ENCODE measurements around the gene PLCXD1. TPM values are rescaled to one million over a fixed set of nuclear protein-coding genes. Genes with fewer than 3 reads are reported as not detected.
A peak's percentile ranks its signal among the peaks of the same experiment; 100 is the strongest.
"Not testable (repeated sequence)": the region's sequence is repeated elsewhere in the genome, so short reads cannot be mapped to it uniquely, and the experiment has no call there.

The PLCXD1 gene
- total RNA-seq, 1 donor from 2014 or later = 10.9 TPM

- TF ChIP-seq CTCF (IDR thresholded peaks at IDR 0.05) = no peak
Measured at GRCh38 chrX:252244-252956, 28.8 kb upstream of the PLCXD1 start.

GRCh38 chrX:252957-253291 lies 28.3 kb upstream of the PLCXD1 start:
- no peaks in the 10 kb centered on the region for H3K36me3 Mint-ChIP-seq (ENCODE audit: unreplicated experiment)

More at GRCh38 chrX:252244-252956, 28.8 kb upstream of the PLCXD1 start:
- Mint-ChIP-seq H3K27me3 (ENCODE audit: unreplicated experiment) (no peaks in the 10 kb centered on the region), H3K4me3 (ENCODE audit: unreplicated experiment) (no peak overlapping the region), H3K27ac (ENCODE audit: unreplicated experiment) (no peak overlapping the region), H3K4me1 (ENCODE audit: unreplicated experiment) (no peaks in the 10 kb centered on the region), H3K36me3 (ENCODE audit: unreplicated experiment) (no peaks in the 10 kb centered on the region), H3K9me3 (ENCODE audit: unreplicated experiment) (no peaks in the 10 kb centered on the region)
- no peak for DNase-seq (ENCODE audit: extremely low spot score, unreplicated experiment)

GRCh38 chrX:253451-254297 lies 27.5 kb upstream of the PLCXD1 start:
- Mint-ChIP-seq H3K4me1 (ENCODE audit: unreplicated experiment) (no peaks in the 10 kb centered on the region), H3K36me3 (ENCODE audit: unreplicated experiment) (no peaks in the 10 kb centered on the region), H3K27me3 (ENCODE audit: unreplicated experiment) (no peaks in the 10 kb centered on the region), H3K4me3 (ENCODE audit: unreplicated experiment) (no peak overlapping the region), H3K9me3 (ENCODE audit: unreplicated experiment) (no peaks in the 10 kb centered on the region), H3K27ac (ENCODE audit: unreplicated experiment) (no peak overlapping the region)
- DNase-seq (ENCODE audit: extremely low spot score, unreplicated experiment) = peak; percentile 80
- no peak for TF ChIP-seq CTCF (IDR thresholded peaks at IDR 0.05)

More at GRCh38 chrX:252957-253291, 28.3 kb upstream of the PLCXD1 start:
- Mint-ChIP-seq H3K9me3 (ENCODE audit: unreplicated experiment) (no peaks in the 10 kb centered on the region), H3K27ac (ENCODE audit: unreplicated experiment) (no peak overlapping the region), H3K4me1 (ENCODE audit: unreplicated experiment) (no peaks in the 10 kb centered on the region), H3K4me3 (ENCODE audit: unreplicated experiment) (no peak overlapping the region), H3K27me3 (ENCODE audit: unreplicated experiment) (no peaks in the 10 kb centered on the region)
- no peak for TF ChIP-seq CTCF (IDR thresholded peaks at IDR 0.05)
- DNase-seq (ENCODE audit: extremely low spot score, unreplicated experiment) = peak; percentile 66

- Mint-ChIP-seq H3K4me1 (ENCODE audit: unreplicated experiment) (peaks cover under 1% of the 10 kb centered on the region), H3K4me3 (ENCODE audit: unreplicated experiment) (no peak overlapping the region), H3K27me3 (ENCODE audit: unreplicated experiment) (no peaks in the 10 kb centered on the region), H3K9me3 (ENCODE audit: unreplicated experiment) (no peaks in the 10 kb centered on the region), H3K36me3 (ENCODE audit: unreplicated experiment) (no peaks in the 10 kb centered on the region), H3K27ac (ENCODE audit: unreplicated experiment) (no peak overlapping the region)
- peak; percentile 84 for DNase-seq (ENCODE audit: extremely low spot score, unreplicated experiment)
- no peak for TF ChIP-seq CTCF (IDR thresholded peaks at IDR 0.05)
Measured at GRCh38 chrX:254630-255215, 26.5 kb upstream of the PLCXD1 start.

GRCh38 chrX:255923-256331 lies 25.3 kb upstream of the PLCXD1 start:
- TF ChIP-seq CTCF (IDR thresholded peaks at IDR 0.05) = no peak
- DNase-seq (ENCODE audit: extremely low spot score, unreplicated experiment) = peak; percentile 80
- Mint-ChIP-seq H3K4me1 (ENCODE audit: unreplicated experiment) (peaks cover 3% of the 10 kb centered on the region), H3K4me3 (ENCODE audit: unreplicated experiment) (no peak overlapping the region), H3K36me3 (ENCODE audit: unreplicated experiment) (no peaks in the 10 kb centered on the region), H3K27me3 (ENCODE audit: unreplicated experiment) (no peaks in the 10 kb centered on the region), H3K27ac (ENCODE audit: unreplicated experiment) (no peak overlapping the region), H3K9me3 (ENCODE audit: unreplicated experiment) (no peaks in the 10 kb centered on the region)

GRCh38 chrX:257054-257453 lies 24.1 kb upstream of the PLCXD1 start:
- H3K9me3 Mint-ChIP-seq (ENCODE audit: unreplicated experiment); H3K27me3 Mint-ChIP-seq (ENCODE audit: unreplicated experiment); H3K27ac Mint-ChIP-seq (ENCODE audit: unreplicated experiment); H3K4me3 Mint-ChIP-seq (ENCODE audit: unreplicated experiment); H3K4me1 Mint-ChIP-seq (ENCODE audit: unreplicated experiment); H3K36me3 Mint-ChIP-seq (ENCODE audit: unreplicated experiment): not testable (repeated sequence)
- DNase-seq (ENCODE audit: extremely low spot score, unreplicated experiment) = peak; percentile 59
